Keratinocyte (primary cell): Measurements from ENCODE around the gene ZNF488.

Experiments used
- EZH2 ChIP-seq: IDR thresholded peaks from one replicate; pipeline ENCODE4 v1.6.1; 2012; ENCODE audit warnings: inconsistent platforms, mild to moderate bottlenecking, low read length, moderate library complexity
- TF ChIP-seq, protein P1 (sequence below), 3 experiments: IDR thresholded peaks in 1 of 3; conservative IDR thresholded peaks in 1 of 3; optimal IDR thresholded peaks in 1 of 3; 2 replicates in 2 of 3; 3 replicates in 1 of 3; pipeline versions ENCODE3 to v1.5.1; 2011; ENCODE audit warnings: low read length in 3 of 3, mild to moderate bottlenecking in 3 of 3, moderate library complexity in 2 of 3, control low read depth in 1 of 3, inconsistent platforms in 1 of 3; ENCODE audit not compliant: insufficient read depth in 2 of 3; ENCODE audit errors: extremely low read depth in 1 of 3

DNA sequence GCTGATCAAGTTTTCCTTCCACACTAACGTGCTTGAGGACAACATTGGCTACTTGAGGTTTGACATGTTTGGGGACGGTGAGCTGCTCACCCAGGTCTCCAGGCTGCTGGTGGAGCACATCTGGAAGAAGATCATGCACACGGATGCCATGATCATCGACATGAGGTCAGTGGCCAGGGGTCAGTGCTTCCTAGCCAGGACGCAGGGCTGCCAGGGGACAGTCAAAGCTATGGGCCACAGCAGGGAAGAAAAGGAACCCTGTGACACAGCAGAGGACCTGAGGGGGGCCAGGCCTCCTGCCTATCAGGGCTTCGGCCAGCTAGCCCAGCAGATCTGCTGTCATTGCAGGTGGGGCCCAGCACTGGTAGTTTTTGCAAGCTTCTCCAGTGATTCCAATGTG is 30.7 kb downstream of the ZNF488 start:
- TF ChIP-seq, protein P1, sequence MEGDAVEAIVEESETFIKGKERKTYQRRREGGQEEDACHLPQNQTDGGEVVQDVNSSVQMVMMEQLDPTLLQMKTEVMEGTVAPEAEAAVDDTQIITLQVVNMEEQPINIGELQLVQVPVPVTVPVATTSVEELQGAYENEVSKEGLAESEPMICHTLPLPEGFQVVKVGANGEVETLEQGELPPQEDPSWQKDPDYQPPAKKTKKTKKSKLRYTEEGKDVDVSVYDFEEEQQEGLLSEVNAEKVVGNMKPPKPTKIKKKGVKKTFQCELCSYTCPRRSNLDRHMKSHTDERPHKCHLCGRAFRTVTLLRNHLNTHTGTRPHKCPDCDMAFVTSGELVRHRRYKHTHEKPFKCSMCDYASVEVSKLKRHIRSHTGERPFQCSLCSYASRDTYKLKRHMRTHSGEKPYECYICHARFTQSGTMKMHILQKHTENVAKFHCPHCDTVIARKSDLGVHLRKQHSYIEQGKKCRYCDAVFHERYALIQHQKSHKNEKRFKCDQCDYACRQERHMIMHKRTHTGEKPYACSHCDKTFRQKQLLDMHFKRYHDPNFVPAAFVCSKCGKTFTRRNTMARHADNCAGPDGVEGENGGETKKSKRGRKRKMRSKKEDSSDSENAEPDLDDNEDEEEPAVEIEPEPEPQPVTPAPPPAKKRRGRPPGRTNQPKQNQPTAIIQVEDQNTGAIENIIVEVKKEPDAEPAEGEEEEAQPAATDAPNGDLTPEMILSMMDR (optimal IDR thresholded peaks at IDR 0.05 in 1 of 3, IDR thresholded peaks at IDR 0.05 in 1 of 3, conservative IDR thresholded peaks at IDR 0.05 in 1 of 3; ENCODE audit: extremely low read depth in 1 of 3, insufficient read depth in 2 of 3, low read length in 3 of 3) = no peak
- TF ChIP-seq EZH2 = no peak
